Measurements from ENCODE around the gene C12orf60.

C12orf60 gene

GRCh38 chr12:14834509-14834908 is 31.0 kb downstream of the C12orf60 start:
- no peak for DNase-seq (ENCODE audit: low read depth)

GRCh38 chr12:14836336-14837210 is 33.1 kb downstream of the C12orf60 start:
- peak; percentile 91 for DNase-seq (ENCODE audit: low read depth)

- no peak for DNase-seq (ENCODE audit: low read depth)
These were observed 35.8 kb downstream of the C12orf60 start for GRCh38 chr12:14839262-14839661.

- DNase-seq (ENCODE audit: low read depth), result no peak
These were observed 37.1 kb downstream of the C12orf60 start for GRCh38 chr12:14840616-14841015.

GRCh38 chr12:14841761-14842160 is 38.3 kb downstream of the C12orf60 start:
- peak; percentile 84 for DNase-seq (ENCODE audit: low read depth)

- DNase-seq (ENCODE audit: low read depth), result no peak
These were observed 38.8 kb downstream of the C12orf60 start for GRCh38 chr12:14842315-14842714.

- no peak for DNase-seq (ENCODE audit: low read depth)
These were observed 40.0 kb downstream of the C12orf60 start, which contains the start of gene ART4 for GRCh38 chr12:14843425-14843887. Gene ART4 (minus strand): TSS chr12:14843526. CDS start chr12:14843113, 413 bp downstream.

GRCh38 chr12:14844401-14844800 is 40.9 kb downstream of the C12orf60 start:
- DNase-seq (ENCODE audit: low read depth), result no peak

- DNase-seq (ENCODE audit: low read depth), result peak; percentile 75
These were observed 41.9 kb downstream of the C12orf60 start for GRCh38 chr12:14845350-14845750.

- no peak for DNase-seq (ENCODE audit: low read depth)
These were observed 42.6 kb downstream of the C12orf60 start for GRCh38 chr12:14846042-14846587.

GRCh38 chr12:14846876-14847580 is 43.6 kb downstream of the C12orf60 start:
- DNase-seq (ENCODE audit: low read depth), result no peak

GRCh38 chr12:14849661-14850060 is 46.2 kb downstream of the C12orf60 start:
- DNase-seq (ENCODE audit: low read depth), result peak; percentile 39

- DNase-seq (ENCODE audit: low read depth), result no peak
These were observed 47.6 kb downstream of the C12orf60 start for GRCh38 chr12:14850929-14851663.

- no peak for DNase-seq (ENCODE audit: low read depth)
These were observed 49.4 kb downstream of the C12orf60 start for GRCh38 chr12:14852880-14853279.

GRCh38 chr12:14853961-14854360 is 50.5 kb downstream of the C12orf60 start:
- DNase-seq (ENCODE audit: low read depth), result no peak

GRCh38 chr12:14854586-14855183 is 51.2 kb downstream of the C12orf60 start:
- DNase-seq (ENCODE audit: low read depth), result peak; percentile 44

- no peak for DNase-seq (ENCODE audit: low read depth)
These were observed 55.0 kb downstream of the C12orf60 start for GRCh38 chr12:14858513-14858912.

- DNase-seq (ENCODE audit: low read depth), result no peak
These were observed 57.0 kb downstream of the C12orf60 start for GRCh38 chr12:14860490-14860889.

GRCh38 chr12:14868916-14869506 is 65.5 kb downstream of the C12orf60 start:
- peak; percentile 24 for DNase-seq (ENCODE audit: low read depth)

- DNase-seq (ENCODE audit: low read depth), result no peak
These were observed 67.8 kb downstream of the C12orf60 start for GRCh38 chr12:14871247-14871646.

GRCh38 chr12:14871886-14872285 is 68.4 kb downstream of the C12orf60 start:
- DNase-seq (ENCODE audit: low read depth), result no peak
